B cell (primary cell): ENCODE results near the gene CLIP2. TPM values are rescaled to one million over a fixed set of nuclear protein-coding genes. Genes with fewer than 3 reads are reported as not detected.

ENCODE experiments used
- ATAC-seq: fragments of 200-7000 bp; cut with Tn5 transposase; one replicate; pipeline ENCODE4 v1.10.0; 2021; ENCODE audit warnings: low read depth, mild to moderate bottlenecking, moderate number of reproducible peaks, moderate library complexity
- CTCF ChIA-PET: fragments of 350-600 bp; sonication (Branson Sonifier 250); formaldehyde crosslinking; loops from one replicate; lab custom pipeline; 2021; ENCODE audit warnings: antibody characterized with exemption, inconsistent platforms; lab: Charles Lee
- POLR2A ChIA-PET: fragments of 350-600 bp; sonication (Branson Sonifier 250); formaldehyde crosslinking; loops from one replicate; lab custom pipeline; 2021; ENCODE audit warnings: antibody characterized with exemption; lab: Charles Lee
- DNase-seq: peaks from one replicate; pipeline ENCODE4 v3.0.0; 2013
- H2AFZ ChIP-seq: 2 replicates; pipeline ENCODE4 v1.6.1; 2012; ENCODE audit warnings: mild to moderate bottlenecking, low read depth, low read length; ENCODE audit not compliant: insufficient read depth, poor library complexity, severe bottlenecking
- H3K27ac ChIP-seq, 2 donors: 1 replicate in 1 of 2; 2 replicates in 1 of 2; pipeline ENCODE4 v1.5.1; 2012 to 2013; ENCODE audit warnings: low read length in 2 of 2, mild to moderate bottlenecking in 2 of 2, moderate library complexity in 1 of 2
- H3K27me3 ChIP-seq, 4 experiments: fragments of 200-600 bp in 1 of 4; sonication (generic) in 1 of 4; replicated peaks in 1 of 4; 1 replicate in 2 of 4; 2 replicates in 2 of 4; pipeline versions ENCODE4 v1.6.1 to v1.7.0; 2013 to 2016; ENCODE audit warnings: low read length in 3 of 4, mild to moderate bottlenecking in 2 of 4, mixed read lengths in 1 of 4, moderate library complexity in 1 of 4; ENCODE audit not compliant: insufficient read depth in 4 of 4, control insufficient read depth in 3 of 4; ENCODE audit errors: control extremely low read depth in 1 of 4
- H3K36me3 ChIP-seq, 2 experiments: replicated peaks in 1 of 2; 1 replicate in 1 of 2; 2 replicates in 1 of 2; pipeline versions ENCODE4 v1.6.1 to v1.7.1; 2013; ENCODE audit warnings: low read length in 1 of 2; ENCODE audit not compliant: insufficient read depth in 2 of 2, control insufficient read depth in 1 of 2; ENCODE audit errors: control extremely low read depth in 1 of 2, extremely low read depth in 1 of 2
- H3K4me1 ChIP-seq, 2 donors: fragments of 200-600 bp in 1 of 2; sonication (generic) in 1 of 2; 1 replicate in 1 of 2; 2 replicates in 1 of 2; pipeline versions ENCODE4 v1.5.1 to v1.6.1; 2013 to 2017; ENCODE audit warnings: low read length in 2 of 2; ENCODE audit not compliant: control insufficient read depth in 2 of 2, insufficient read depth in 2 of 2
- H3K4me2 ChIP-seq: replicated peaks from 2 replicates; pipeline ENCODE3; 2012; ENCODE audit warnings: mild to moderate bottlenecking, low read depth, low read length; ENCODE audit not compliant: poor library complexity, severe bottlenecking
- H3K4me3 ChIP-seq, 5 experiments: fragments of 200-600 bp in 1 of 5; sonication (generic) in 1 of 5; 1 replicate in 3 of 5; 2 replicates in 2 of 5; pipeline versions ENCODE4 v1.5.1 to v1.7.0; 2011 to 2016; ENCODE audit warnings: low read length in 4 of 5, mild to moderate bottlenecking in 4 of 5, low read depth in 2 of 5, control low read depth in 1 of 5, moderate library complexity in 1 of 5; ENCODE audit not compliant: insufficient read depth in 1 of 5; ENCODE audit errors: control extremely low read depth in 1 of 5, extremely low read depth in 1 of 5
- H3K79me2 ChIP-seq: fragments of 200-600 bp; sonication (generic); one replicate; pipeline ENCODE4 v1.6.0; 2016; ENCODE audit warnings: low read length; ENCODE audit not compliant: control insufficient read depth, insufficient read depth
- H3K9ac ChIP-seq: fragments of 200-600 bp; sonication (generic); 2 replicates; pipeline ENCODE4 v1.6.1; 2017; ENCODE audit warnings: mild to moderate bottlenecking, low read length, moderate library complexity
- H3K9me3 ChIP-seq, 3 donors: one replicate each; pipeline versions ENCODE4 v1.6.1 to v1.7.1; 2013; ENCODE audit warnings: low read length in 2 of 3; ENCODE audit not compliant: control insufficient read depth in 2 of 3, insufficient read depth in 1 of 3; ENCODE audit errors: control extremely low read depth in 1 of 3
- H4K20me1 ChIP-seq: 2 replicates; pipeline ENCODE4 v1.6.0; 2012; ENCODE audit warnings: mild to moderate bottlenecking, low read length; ENCODE audit not compliant: insufficient read depth, control insufficient read depth, poor library complexity, severe bottlenecking
- H3K27ac Mint-ChIP-seq: one replicate; pipeline ENCODE4 v1.8.0; 2021; ENCODE audit warnings: mixed read lengths
- H3K27me3 Mint-ChIP-seq: one replicate; pipeline ENCODE4 v1.8.0; 2021; ENCODE audit warnings: mixed read lengths
- H3K4me1 Mint-ChIP-seq: one replicate; pipeline ENCODE4 v1.8.0; 2021; ENCODE audit warnings: mixed read lengths
- H3K4me3 Mint-ChIP-seq: one replicate; pipeline ENCODE4 v1.8.0; 2021; ENCODE audit warnings: mixed read lengths
- H3K9me3 Mint-ChIP-seq: one replicate; pipeline ENCODE4 v1.8.0; 2022; ENCODE audit warnings: mixed read lengths; ENCODE audit not compliant: insufficient read depth
- CTCF ChIP-seq: fragments of 200-600 bp; IDR thresholded peaks from one replicate; pipeline ENCODE4 v1.8.0; 2022; ENCODE audit warnings: antibody characterized with exemption, mild to moderate bottlenecking
- EZH2 ChIP-seq: IDR thresholded peaks from 2 replicates; pipeline ENCODE4 v1.6.1; 2012; ENCODE audit warnings: borderline replicate concordance, low read depth, mild to moderate bottlenecking, moderate library complexity, low read length; ENCODE audit not compliant: insufficient read depth, poor library complexity, severe bottlenecking
- WGBS: methylation state at CpG from one replicate; pipeline ENCODE4 v1.1.5; 2013; ENCODE audit warnings: missing lambda C conversion rate; ENCODE audit not compliant: insufficient coverage; 5-methylcytosine and 5-hydroxymethylcytosine counted together
- intact Hi-C: fragments of 100-400 bp; cut with micrococcal nuclease; formaldehyde crosslinking; loops from one replicate; pipeline ENCODE4 v1.10.0; 2022
- polyA plus RNA-seq: library from polyadenylated mRNA; depleted of rRNA; stranded (reverse); fragments of >200 nt; gene quantifications from 2 replicates; pipeline ENCODE4 v1.2.3, GENCODE V29; 2012
- total RNA-seq, 2 donors: library from RNA; stranded (reverse); fragments of 120-200 nt in 1 of 2; gene quantifications; 1 replicate in 1 of 2; 2 replicates in 1 of 2; pipeline versions ENCODE4 v1.2.3 to v1.2.4, GENCODE V29; 2013 to 2022

CLIP2 gene
- total and polyA plus RNA-seq, 2 donors (not counting 1 experiment from before 2014, with no cell fraction given) = 5.7 to 47.9 TPM

GRCh38 chr7:74409571-74409970 is 120.4 kb downstream of the CLIP2 start:
- Histone ChIP-seq H3K27ac (no peak overlapping the region), H3K4me1 (no peaks in the 10 kb centered on the region), H3K27me3 (peaks cover 0 to 2% (median 0%) of the 10 kb centered on the region in 4 experiments), H3K36me3 (peaks cover 0 to 5% of the 10 kb centered on the region in 2 experiments), H3K4me3 (no peak overlapping the region), H3K9me3 (peaks cover 0 to 3% (median 0%) of the 10 kb centered on the region in 3 donors), H3K4me2 (no peak overlapping the region), H2AFZ (no peak overlapping the region), H4K20me1 (no peaks in the 10 kb centered on the region), H3K79me2 (no peaks in the 10 kb centered on the region), H3K9ac (no peak overlapping the region)
- H3K27me3 Mint-ChIP-seq = peaks cover 4% of the 10 kb centered on the region
- TF ChIP-seq CTCF = no peak
- no peak for TF ChIP-seq EZH2
- no peak overlapping the region for H3K27ac Mint-ChIP-seq
- intact Hi-C loops = no loop called here
- ATAC-seq (no peak), DNase-seq (no peak)
- ChIA-PET CTCF (interaction anchor here (0.6 to 5.3 kb wide), 3 partner anchors 8 to 11 kb away, joined by 3 to 20 read pairs (median 4); no protein-coding TSS in a partner anchor), POLR2A (interaction anchor here (0.6 kb wide), 1 partner anchor 328 kb away, joined by 3 read pairs; no protein-coding TSS in a partner anchor)
- H3K4me1 Mint-ChIP-seq = no peaks in the 10 kb centered on the region
- 76% methylated on average over 5 of the region's 7 CpGs for WGBS
- H3K4me3 Mint-ChIP-seq = no peak overlapping the region
- H3K9me3 Mint-ChIP-seq = no peaks in the 10 kb centered on the region

- CTCF ChIA-PET = interaction anchor here (1.1 to 5.3 kb wide), 2 partner anchors 9 kb away, joined by 3 to 20 read pairs; no protein-coding TSS in a partner anchor
- intact Hi-C loops = no loop called here
- no peak for ATAC-seq
Measured at GRCh38 chr7:74410772-74411171, 121.6 kb downstream of the CLIP2 start.

More at GRCh38 chr7:74410772-74411171, 121.6 kb downstream of the CLIP2 start:
- no peaks in the 10 kb centered on the region for H3K4me1 Mint-ChIP-seq
- Histone ChIP-seq H3K79me2 (no peaks in the 10 kb centered on the region), H3K27me3 (peaks cover 0 to 2% (median 0%) of the 10 kb centered on the region in 4 experiments), H3K4me1 (no peaks in the 10 kb centered on the region), H4K20me1 (no peaks in the 10 kb centered on the region), H3K4me3 (no peak overlapping the region), H3K27ac (no peak overlapping the region), H2AFZ (no peak overlapping the region), H3K9me3 (no peaks in the 10 kb centered on the region), H3K36me3 (no peaks in the 10 kb centered on the region), H3K9ac (no peak overlapping the region), H3K4me2 (no peak overlapping the region)
- H3K27ac Mint-ChIP-seq = no peak overlapping the region
- peaks cover 4% of the 10 kb centered on the region for H3K27me3 Mint-ChIP-seq
- 75% methylated on average over 1 of the region's 2 CpGs for WGBS
- H3K4me3 Mint-ChIP-seq = no peak overlapping the region
- TF ChIP-seq EZH2 = no peak
- TF ChIP-seq CTCF = no peak
- POLR2A ChIA-PET = no interaction called here
- DNase-seq = no peak
- H3K9me3 Mint-ChIP-seq = no peaks in the 10 kb centered on the region
